Lower leg skin (tissue), 4 donors: ENCODE results near the gene RAET1E. TPM values are rescaled to one million over a fixed set of nuclear protein-coding genes. Genes with fewer than 3 reads are reported as not detected.
A peak's percentile ranks its signal among the peaks of the same experiment; 100 is the strongest.
"Not testable (repeated sequence)": the region's sequence is repeated elsewhere in the genome, so short reads cannot be mapped to it uniquely, and the experiment has no call there.

Experiments used
- DNase-seq, 2 donors: peaks; one replicate each; pipeline ENCODE4 v3.0.0-alpha.2; 2019; ENCODE audit warnings: low spot score in 2 of 2
- H3K4me3 ChIP-seq: fragments of 200-600 bp; sonication (generic); 2 replicates; pipeline ENCODE4 v1.5.1; 2017; ENCODE audit warnings: mild to moderate bottlenecking, low read depth; ENCODE audit not compliant: poor library complexity, severe bottlenecking
- CTCF ChIP-seq, 3 donors: fragments of 450-650 bp; IDR thresholded peaks; one replicate each; pipeline ENCODE4 v1.5.1; 2016; ENCODE audit warnings: antibody characterized with exemption in 3 of 3, mild to moderate bottlenecking in 3 of 3, moderate library complexity in 2 of 3
- POLR2A ChIP-seq, 2 donors: fragments of 450-650 bp; IDR thresholded peaks; one replicate each; pipeline ENCODE4 v1.6.1; 2016 to 2017; ENCODE audit warnings: antibody characterized with exemption in 2 of 2, mild to moderate bottlenecking in 1 of 2, moderate library complexity in 1 of 2
- WGBS, 2 donors: methylation state at CpG; one replicate each; pipeline ENCODE4 v1.1.5; 2018; 5-methylcytosine and 5-hydroxymethylcytosine counted together
- intact Hi-C: fragments of 100-400 bp; cut with DNase I; formaldehyde crosslinking; loops from one replicate; pipeline ENCODE4 v1.15.0; 2023; ENCODE audit warnings: low total_unique reads
- total RNA-seq, 4 donors: library from RNA; depleted of rRNA; stranded (reverse); fragments of >200 nt; gene quantifications; one replicate each; pipeline ENCODE4 v1.1.0, GENCODE V29; 2016

RAET1E gene
- total RNA-seq, 4 donors from 2014 or later = 20.8 to 48.5 (median 36.2) TPM

- intact Hi-C loops = no loop called here
- no peak for TF ChIP-seq POLR2A (IDR thresholded peaks at IDR 0.05)
- no peak for TF ChIP-seq CTCF (IDR thresholded peaks at IDR 0.05)
- peak in 1 of 2 donors; percentile 69 for DNase-seq
- H3K4me3 ChIP-seq = no peak overlapping the region
- 95 to 97% methylated on average over 23 of the region's 23 CpGs for WGBS, 2 donors
These were observed 12.8 kb upstream of the RAET1E start for GRCh38 chr6:149910721-149911151.

- no peak overlapping the region for H3K4me3 ChIP-seq
- DNase-seq = peak in 1 of 2 donors; percentile 63
- 86 to 93% methylated on average over 9 of the region's 9 CpGs for WGBS, 2 donors
- TF ChIP-seq CTCF (IDR thresholded peaks at IDR 0.05) (no peak), POLR2A (IDR thresholded peaks at IDR 0.05) (no peak)
- intact Hi-C loops = no loop called here
These were observed 12.0 kb upstream of the RAET1E start for GRCh38 chr6:149909701-149910470.

GRCh38 chr6:149908480-149908879 is 10.6 kb upstream of the RAET1E start:
- DNase-seq = peak in 1 of 2 donors; percentile 25
- 81 to 87% methylated on average over 4 of the region's 4 CpGs for WGBS, 2 donors
- intact Hi-C loops, H3K4me3 ChIP-seq: not testable (repeated sequence)

- no peak overlapping the region for H3K4me3 ChIP-seq
- peak in 1 of 2 donors; percentile 56 for DNase-seq
- 92 to 93% methylated on average over 2 of the region's 2 CpGs for WGBS, 2 donors
- intact Hi-C loops = no loop called here
- no peak for TF ChIP-seq CTCF (IDR thresholded peaks at IDR 0.05)
- TF ChIP-seq POLR2A (IDR thresholded peaks at IDR 0.05) = no peak
These were observed 9.4 kb upstream of the RAET1E start for GRCh38 chr6:149907317-149907716.

GRCh38 chr6:149906405-149906804 is 8.5 kb upstream of the RAET1E start:
- H3K4me3 ChIP-seq = no peak overlapping the region
- TF ChIP-seq CTCF (IDR thresholded peaks at IDR 0.05) (no peak), POLR2A (IDR thresholded peaks at IDR 0.05) (no peak)
- intact Hi-C loops = no loop called here
- peak in 1 of 2 donors; percentile 70 for DNase-seq
- 88 to 94% methylated on average over 4 of the region's 4 CpGs for whole genome bisulfite sequencing, 2 donors

- WGBS, 2 donors = 66 to 70% methylated on average over 6 of the region's 6 CpGs
- TF ChIP-seq POLR2A (IDR thresholded peaks at IDR 0.05) (no peak), CTCF (IDR thresholded peaks at IDR 0.05) (no peak)
- no peak overlapping the region for H3K4me3 ChIP-seq
- DNase-seq = peak in 1 of 2 donors; percentile 82
- intact Hi-C loops = no loop called here
These were observed 8.0 kb upstream of the RAET1E start for GRCh38 chr6:149905911-149906371.
